ENCODE data around the gene CDH4.

The CDH4 gene

GRCh38 chr20:61731363-61732181, 479.5 kb downstream of the CDH4 start:
- DNase-seq, result no peak

GRCh38 chr20:61732511-61733210, 480.6 kb downstream of the CDH4 start:
- no peak for DNase-seq

- DNase-seq, result no peak
Measured at GRCh38 chr20:61733216-61733615, 481.2 kb downstream of the CDH4 start.

GRCh38 chr20:61733891-61734732, 482.1 kb downstream of the CDH4 start:
- DNase-seq, result no peak

- no peak for DNase-seq
Measured at GRCh38 chr20:61734733-61735502, 482.9 kb downstream of the CDH4 start.

- DNase-seq, result no peak
Measured at GRCh38 chr20:61735503-61735785, 483.4 kb downstream of the CDH4 start.

- DNase-seq, result no peak
Measured at GRCh38 chr20:61736001-61736635, 484.1 kb downstream of the CDH4 start.

GRCh38 chr20:61736751-61737310, 484.8 kb downstream of the CDH4 start:
- no peak for DNase-seq

GRCh38 chr20:61737346-61737745, 485.3 kb downstream of the CDH4 start:
- no peak for DNase-seq

- no peak for DNase-seq
Measured at GRCh38 chr20:61737812-61738443, 485.9 kb downstream of the CDH4 start.

GRCh38 chr20:61738601-61739069, 486.6 kb downstream of the CDH4 start:
- DNase-seq, result no peak

GRCh38 chr20:61739086-61739831, 487.2 kb downstream of the CDH4 start:
- DNase-seq, result no peak

GRCh38 chr20:61739832-61740118, 487.7 kb downstream of the CDH4 start:
- DNase-seq, result no peak

GRCh38 chr20:61742097-61742825, 490.2 kb downstream of the CDH4 start:
- no peak for DNase-seq

GRCh38 chr20:61743606-61744005, 491.5 kb downstream of the CDH4 start:
- no peak for DNase-seq

GRCh38 chr20:61744691-61745396, 492.8 kb downstream of the CDH4 start:
- no peak for DNase-seq

- no peak for DNase-seq
Measured at GRCh38 chr20:61745397-61746146, 493.5 kb downstream of the CDH4 start.

- DNase-seq, result no peak
Measured at GRCh38 chr20:61746147-61746646, 494.1 kb downstream of the CDH4 start.
